Measurements from ENCODE around the gene TBC1D5.

TBC1D5 gene

GRCh38 chr3:17510265-17510664 lies 232.2 kb downstream of the TBC1D5 start:
- Histone ChIP-seq H3K4me3 (IDR thresholded peaks at IDR 0.05; ENCODE audit: insufficient read depth, low read depth, low read length) (no peak overlapping the region), H3K4me2 (no peak overlapping the region), H4K20me1 (ENCODE audit: insufficient read depth) (no peaks in the 10 kb centered on the region), H2AFZ (ENCODE audit: low read depth) (no peak overlapping the region), H3K4me1 (ENCODE audit: low read depth, poor library complexity, severe bottlenecking) (peaks cover 5% of the 10 kb centered on the region), H3K36me3 (ENCODE audit: insufficient read depth) (no peaks in the 10 kb centered on the region), H3K79me2 (ENCODE audit: insufficient read depth, low read depth) (no peaks in the 10 kb centered on the region), H3K9ac (no peak overlapping the region), H3K27ac (no peak overlapping the region), H3K27me3 (ENCODE audit: insufficient read depth, low read depth) (no peaks in the 10 kb centered on the region)
- TF ChIP-seq, protein P1, sequence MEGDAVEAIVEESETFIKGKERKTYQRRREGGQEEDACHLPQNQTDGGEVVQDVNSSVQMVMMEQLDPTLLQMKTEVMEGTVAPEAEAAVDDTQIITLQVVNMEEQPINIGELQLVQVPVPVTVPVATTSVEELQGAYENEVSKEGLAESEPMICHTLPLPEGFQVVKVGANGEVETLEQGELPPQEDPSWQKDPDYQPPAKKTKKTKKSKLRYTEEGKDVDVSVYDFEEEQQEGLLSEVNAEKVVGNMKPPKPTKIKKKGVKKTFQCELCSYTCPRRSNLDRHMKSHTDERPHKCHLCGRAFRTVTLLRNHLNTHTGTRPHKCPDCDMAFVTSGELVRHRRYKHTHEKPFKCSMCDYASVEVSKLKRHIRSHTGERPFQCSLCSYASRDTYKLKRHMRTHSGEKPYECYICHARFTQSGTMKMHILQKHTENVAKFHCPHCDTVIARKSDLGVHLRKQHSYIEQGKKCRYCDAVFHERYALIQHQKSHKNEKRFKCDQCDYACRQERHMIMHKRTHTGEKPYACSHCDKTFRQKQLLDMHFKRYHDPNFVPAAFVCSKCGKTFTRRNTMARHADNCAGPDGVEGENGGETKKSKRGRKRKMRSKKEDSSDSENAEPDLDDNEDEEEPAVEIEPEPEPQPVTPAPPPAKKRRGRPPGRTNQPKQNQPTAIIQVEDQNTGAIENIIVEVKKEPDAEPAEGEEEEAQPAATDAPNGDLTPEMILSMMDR (conservative IDR thresholded peaks at IDR 0.05; ENCODE audit: low read depth, low read length), result no peak

- Histone ChIP-seq H3K27me3 (ENCODE audit: insufficient read depth, low read depth) (no peaks in the 10 kb centered on the region), H3K4me1 (ENCODE audit: low read depth, poor library complexity, severe bottlenecking) (no peaks in the 10 kb centered on the region), H3K36me3 (ENCODE audit: insufficient read depth) (no peaks in the 10 kb centered on the region), H2AFZ (ENCODE audit: low read depth) (no peak overlapping the region), H3K27ac (no peak overlapping the region), H3K4me2 (no peak overlapping the region), H3K79me2 (ENCODE audit: insufficient read depth, low read depth) (no peaks in the 10 kb centered on the region), H4K20me1 (ENCODE audit: insufficient read depth) (no peaks in the 10 kb centered on the region), H3K4me3 (IDR thresholded peaks at IDR 0.05; ENCODE audit: insufficient read depth, low read depth, low read length) (no peak overlapping the region), H3K9ac (no peak overlapping the region)
- TF ChIP-seq, protein P1 (conservative IDR thresholded peaks at IDR 0.05; ENCODE audit: low read depth, low read length), result no peak
These were observed 234.2 kb downstream of the TBC1D5 start for GRCh38 chr3:17508180-17508752.

GRCh38 chr3:17507480-17507879 lies 235.0 kb downstream of the TBC1D5 start:
- Histone ChIP-seq H2AFZ (ENCODE audit: low read depth) (no peak overlapping the region), H3K4me3 (IDR thresholded peaks at IDR 0.05; ENCODE audit: insufficient read depth, low read depth, low read length) (no peak overlapping the region), H3K4me1 (ENCODE audit: low read depth, poor library complexity, severe bottlenecking) (no peaks in the 10 kb centered on the region), H3K4me2 (no peak overlapping the region), H3K36me3 (ENCODE audit: insufficient read depth) (no peaks in the 10 kb centered on the region), H3K27me3 (ENCODE audit: insufficient read depth, low read depth) (no peaks in the 10 kb centered on the region), H4K20me1 (ENCODE audit: insufficient read depth) (no peaks in the 10 kb centered on the region), H3K79me2 (ENCODE audit: insufficient read depth, low read depth) (no peaks in the 10 kb centered on the region), H3K27ac (no peak overlapping the region), H3K9ac (no peak overlapping the region)
- TF ChIP-seq, protein P1 (conservative IDR thresholded peaks at IDR 0.05; ENCODE audit: low read depth, low read length), result no peak

GRCh38 chr3:17505856-17506255 lies 236.6 kb downstream of the TBC1D5 start:
- H2AFZ ChIP-seq (ENCODE audit: low read depth), result no peak overlapping the region
- H3K79me2 ChIP-seq (ENCODE audit: insufficient read depth, low read depth), result no peaks in the 10 kb centered on the region
- H3K4me3 ChIP-seq (IDR thresholded peaks at IDR 0.05; ENCODE audit: insufficient read depth, low read depth, low read length), result no peak overlapping the region
- no peak overlapping the region for H3K27ac ChIP-seq
- no peak overlapping the region for H3K4me2 ChIP-seq
- TF ChIP-seq, protein P1 (conservative IDR thresholded peaks at IDR 0.05; ENCODE audit: low read depth, low read length), result no peak
- no peaks in the 10 kb centered on the region for H3K36me3 ChIP-seq (ENCODE audit: insufficient read depth)
- H3K27me3 ChIP-seq (ENCODE audit: insufficient read depth, low read depth), result no peaks in the 10 kb centered on the region
- no peaks in the 10 kb centered on the region for H3K4me1 ChIP-seq (ENCODE audit: low read depth, poor library complexity, severe bottlenecking)
- no peaks in the 10 kb centered on the region for H4K20me1 ChIP-seq (ENCODE audit: insufficient read depth)
- H3K9ac ChIP-seq, result no peak overlapping the region
